Subcutaneous abdominal adipose tissue (tissue), 5 donors: ENCODE data around the gene TCF12.

Source experiments
- H3K27ac ChIP-seq: one replicate; pipeline ENCODE4 v1.7.0; 2013; ENCODE audit warnings: low read depth, mild to moderate bottlenecking, inconsistent platforms, low read length, moderate library complexity
- H3K27me3 ChIP-seq, 5 donors: one replicate each; pipeline ENCODE4 v1.7.0; 2013; ENCODE audit warnings: low read length in 5 of 5, inconsistent platforms in 1 of 5; ENCODE audit not compliant: control insufficient read depth in 5 of 5, insufficient read depth in 4 of 5
- H3K36me3 ChIP-seq, 5 donors: one replicate each; pipeline ENCODE4 v1.7.0; 2013; ENCODE audit warnings: low read length in 5 of 5; ENCODE audit not compliant: control insufficient read depth in 5 of 5, insufficient read depth in 5 of 5
- H3K4me1 ChIP-seq, 5 donors: one replicate each; pipeline ENCODE4 v1.7.0; 2013; ENCODE audit warnings: low read length in 5 of 5, mild to moderate bottlenecking in 3 of 5, moderate library complexity in 1 of 5; ENCODE audit not compliant: control insufficient read depth in 5 of 5, insufficient read depth in 5 of 5
- H3K4me3 ChIP-seq, 5 donors: one replicate each; pipeline ENCODE4 v1.7.0; 2013; ENCODE audit warnings: low read length in 5 of 5, low read depth in 1 of 5
- H3K9ac ChIP-seq, 5 donors: one replicate each; pipeline ENCODE4 v1.7.0; 2013; ENCODE audit warnings: low read length in 5 of 5, mild to moderate bottlenecking in 4 of 5, moderate library complexity in 3 of 5
- H3K9me3 ChIP-seq, 5 donors: one replicate each; pipeline ENCODE4 v1.7.0; 2013; ENCODE audit warnings: low read length in 5 of 5; ENCODE audit not compliant: control insufficient read depth in 5 of 5
- donor health status: healthy.
- donor health status: healthy.
- donor health status: healthy.
- donor health status: healthy.
- donor health status: healthy.

TCF12 gene

DNA sequence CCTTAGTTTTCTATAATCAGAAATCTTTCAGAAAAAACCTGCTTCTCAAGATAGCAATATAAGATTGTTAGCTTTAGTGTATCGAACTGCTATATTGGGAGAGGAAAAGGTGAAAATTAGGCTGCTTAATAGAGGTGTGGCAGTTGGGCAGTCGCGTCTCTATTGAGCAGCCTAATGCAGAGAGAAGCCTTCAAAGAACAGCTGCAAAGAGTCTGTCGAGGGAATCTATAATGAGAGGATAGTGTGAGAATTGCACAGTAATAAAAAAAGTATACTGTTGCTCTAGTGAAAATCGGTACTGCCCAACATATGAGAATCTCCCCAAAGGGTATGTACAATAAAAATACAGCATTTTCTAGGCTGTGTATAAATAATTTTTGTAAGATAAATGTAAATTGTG, 184.4 kb downstream of the TCF12 start:
- Histone ChIP-seq H3K4me1 (peaks cover 0 to 3% (median 0%) of the 10 kb centered on the region in 5 donors), H3K4me3 (no peak overlapping the region), H3K27ac (no peak overlapping the region), H3K9me3 (peaks cover 0 to 4% (median 0%) of the 10 kb centered on the region in 5 donors), H3K36me3 (peaks cover 0 to 3% (median 0%) of the 10 kb centered on the region in 5 donors), H3K9ac (no peak overlapping the region), H3K27me3 (no peaks in the 10 kb centered on the region)

DNA sequence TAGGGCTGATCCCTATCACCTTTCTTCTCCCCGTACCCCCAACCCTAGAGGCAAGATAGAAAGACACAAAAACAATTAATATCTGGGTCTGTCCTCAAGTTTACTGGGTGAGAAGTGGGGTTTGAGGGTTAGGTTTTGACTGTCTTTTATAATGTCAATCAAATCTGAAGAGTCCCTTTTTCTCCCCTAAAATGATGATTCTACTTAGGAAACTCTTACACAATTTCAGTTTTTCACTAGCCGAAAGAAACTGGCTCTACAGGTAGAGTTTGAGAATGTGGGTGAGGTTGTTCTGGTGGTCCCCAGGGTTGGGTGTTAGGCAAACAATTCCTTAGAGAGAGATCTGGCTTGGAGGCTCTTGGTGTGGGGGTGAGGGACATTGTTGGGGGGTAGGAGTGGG, 189.9 kb downstream of the TCF12 start:
- H3K9me3 ChIP-seq: peaks cover 0 to 4% (median 0%) of the 10 kb centered on the region in 5 donors
- H3K4me1 ChIP-seq: no peaks in the 10 kb centered on the region
- peaks cover 0 to 3% (median 0%) of the 10 kb centered on the region in 5 donors for H3K36me3 ChIP-seq
- H3K4me3 ChIP-seq: no peak overlapping the region
- no peaks in the 10 kb centered on the region for H3K27me3 ChIP-seq
- H3K9ac ChIP-seq: no peak overlapping the region
- no peak overlapping the region for H3K27ac ChIP-seq

DNA sequence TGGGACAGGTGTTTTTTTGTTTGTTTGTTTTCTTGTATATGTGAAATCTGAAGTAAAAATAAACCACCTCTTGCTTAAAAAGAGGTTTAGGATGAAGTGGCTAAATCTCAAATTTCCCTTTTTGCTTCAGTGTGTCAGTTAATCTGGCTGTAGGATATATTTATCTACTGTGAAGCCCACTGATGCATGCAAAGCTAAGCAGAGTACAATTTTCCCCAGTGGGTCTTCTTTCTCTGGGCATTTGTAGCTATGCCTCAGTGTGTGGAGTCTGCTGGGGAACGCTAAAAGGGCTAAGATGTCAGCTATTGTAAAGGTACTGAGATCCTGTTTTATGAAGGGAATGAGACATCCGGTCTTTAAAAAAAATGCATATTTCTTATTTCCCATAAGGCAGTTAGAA, 190.6 kb downstream of the TCF12 start:
- Histone ChIP-seq H3K4me3 (no peak overlapping the region), H3K36me3 (peaks cover 0 to 3% (median 0%) of the 10 kb centered on the region in 5 donors), H3K27me3 (no peaks in the 10 kb centered on the region), H3K4me1 (peaks cover 0 to 4% (median under 1%) of the 10 kb centered on the region in 5 donors), H3K9me3 (peaks cover 0 to 4% (median 0%) of the 10 kb centered on the region in 5 donors), H3K9ac (no peak overlapping the region), H3K27ac (no peak overlapping the region)

DNA sequence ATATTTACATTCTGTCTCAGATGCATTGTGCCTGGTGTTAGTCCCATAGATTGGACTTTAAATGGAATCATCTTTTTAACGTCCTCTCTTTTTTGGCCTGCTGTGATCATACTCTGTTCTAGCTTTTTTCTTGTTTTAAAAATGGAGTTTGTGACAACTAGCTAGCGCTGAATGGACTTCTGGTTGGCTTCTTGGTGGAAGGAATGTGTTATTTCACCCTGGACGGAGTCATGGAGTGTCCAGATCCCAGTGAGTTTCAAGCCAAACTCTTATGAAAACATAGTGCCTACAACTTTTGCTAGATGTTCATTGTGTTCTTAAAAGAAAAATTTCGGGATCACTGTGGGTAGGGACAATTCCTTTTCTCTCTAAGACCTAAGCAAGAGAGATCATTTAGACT, 192.6 kb downstream of the TCF12 start:
- no peak overlapping the region for H3K9ac ChIP-seq
- no peak overlapping the region for H3K4me3 ChIP-seq
- no peaks in the 10 kb centered on the region for H3K27me3 ChIP-seq
- peaks cover 0 to 3% (median 0%) of the 10 kb centered on the region in 5 donors for H3K36me3 ChIP-seq
- peaks cover 0 to 8% (median 4%) of the 10 kb centered on the region in 5 donors for H3K4me1 ChIP-seq
- peaks cover 0 to 4% (median 0%) of the 10 kb centered on the region in 5 donors for H3K9me3 ChIP-seq
- H3K27ac ChIP-seq: no peak overlapping the region

DNA sequence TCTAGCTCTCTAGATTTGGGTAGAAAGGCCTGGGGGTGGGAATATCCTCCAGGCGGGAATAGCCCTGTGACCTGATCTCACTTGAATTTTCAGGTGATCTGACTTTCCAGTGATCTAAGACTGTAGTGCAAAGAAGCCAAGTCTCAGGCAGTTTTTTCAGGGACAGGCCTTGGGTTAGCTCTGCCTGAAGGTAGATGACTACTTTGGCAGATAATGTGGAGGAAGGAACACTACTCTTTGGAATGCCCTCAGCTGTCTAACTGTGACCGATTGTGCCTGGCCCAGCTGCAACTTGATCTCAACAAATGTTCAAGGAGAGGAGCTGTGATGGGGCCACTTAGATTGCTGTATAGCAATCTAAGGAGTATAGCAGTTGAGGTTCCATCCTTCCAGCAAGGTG, 193.7 kb downstream of the TCF12 start:
- H3K9ac ChIP-seq: no peak overlapping the region
- H3K9me3 ChIP-seq: no peaks in the 10 kb centered on the region
- H3K27ac ChIP-seq: no peak overlapping the region
- H3K27me3 ChIP-seq: no peaks in the 10 kb centered on the region
- H3K4me1 ChIP-seq: peaks cover 0 to 8% (median 4%) of the 10 kb centered on the region in 5 donors
- H3K4me3 ChIP-seq: no peak overlapping the region
- H3K36me3 ChIP-seq: no peaks in the 10 kb centered on the region

DNA sequence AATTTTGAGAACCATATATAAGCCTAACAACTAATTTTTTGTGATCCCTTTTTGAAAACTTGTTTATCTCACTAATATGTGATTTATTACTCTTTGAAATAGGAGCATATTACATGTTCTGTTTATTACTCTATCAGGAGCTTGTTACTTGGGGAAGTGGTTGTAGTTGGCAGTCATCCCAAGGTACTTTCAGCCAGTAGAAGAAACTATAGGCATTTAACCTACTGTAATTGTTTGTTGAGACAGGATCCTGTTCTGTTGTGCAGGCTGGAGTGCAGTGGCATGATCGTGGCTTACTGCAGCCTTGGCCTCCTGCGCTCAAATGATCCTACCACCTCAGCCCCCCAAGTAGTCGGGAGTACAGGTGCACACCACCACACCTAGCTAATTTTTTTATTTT, 195.6 kb downstream of the TCF12 start:
- Histone ChIP-seq H3K27ac (no peak overlapping the region), H3K36me3 (no peaks in the 10 kb centered on the region), H3K4me1 (peaks cover 0 to 8% (median 4%) of the 10 kb centered on the region in 5 donors)

DNA sequence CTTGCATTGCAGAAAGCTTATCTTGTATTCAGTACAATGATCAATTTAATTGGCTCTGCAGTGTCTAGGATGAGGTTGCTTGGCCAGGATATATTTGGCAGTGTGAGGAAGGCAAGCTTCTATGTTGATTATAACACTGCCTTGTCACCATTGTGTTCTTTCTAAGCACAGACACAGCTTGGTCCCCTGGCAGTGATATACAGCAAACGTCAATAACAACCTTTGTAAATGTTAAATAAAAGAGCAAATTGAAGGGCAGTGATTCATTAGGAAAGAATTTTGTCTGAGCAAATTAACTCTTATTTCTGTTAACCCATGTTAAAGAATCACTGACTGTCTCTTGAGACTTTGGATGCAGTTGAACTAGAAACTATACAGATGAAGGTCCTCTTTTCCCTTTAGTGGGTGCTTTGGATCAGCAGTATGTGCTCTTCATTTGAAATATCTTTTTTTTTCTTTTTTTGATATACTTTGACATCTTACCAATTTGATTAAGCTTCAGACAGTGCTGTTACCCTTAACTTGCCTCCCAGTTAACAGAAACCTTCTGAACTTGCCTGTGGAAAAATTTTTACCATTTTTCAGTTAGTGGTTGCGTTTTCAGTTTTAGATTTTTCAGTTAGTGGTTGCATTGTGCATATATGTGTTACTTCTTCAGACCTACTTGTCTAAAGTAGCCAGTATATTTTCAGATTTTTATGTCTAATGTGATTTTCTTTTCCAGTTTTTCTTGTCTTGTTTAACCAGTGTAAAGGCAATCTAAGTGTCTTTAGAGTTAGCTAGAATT, 199.8 kb downstream of the TCF12 start:
- H3K9ac ChIP-seq: no peak overlapping the region
- no peaks in the 10 kb centered on the region for H3K36me3 ChIP-seq
- H3K27me3 ChIP-seq: no peaks in the 10 kb centered on the region
- no peak overlapping the region for H3K4me3 ChIP-seq
- H3K9me3 ChIP-seq: no peaks in the 10 kb centered on the region
- peaks cover 0 to 10% (median 5%) of the 10 kb centered on the region in 5 donors for H3K4me1 ChIP-seq
- H3K27ac ChIP-seq: no peak overlapping the region

More for the DNA sequence above, 195.6 kb downstream of the TCF12 start:
- H3K27me3 ChIP-seq: no peaks in the 10 kb centered on the region
- H3K9ac ChIP-seq: no peak overlapping the region
- H3K9me3 ChIP-seq: no peaks in the 10 kb centered on the region
- H3K4me3 ChIP-seq: no peak overlapping the region

DNA sequence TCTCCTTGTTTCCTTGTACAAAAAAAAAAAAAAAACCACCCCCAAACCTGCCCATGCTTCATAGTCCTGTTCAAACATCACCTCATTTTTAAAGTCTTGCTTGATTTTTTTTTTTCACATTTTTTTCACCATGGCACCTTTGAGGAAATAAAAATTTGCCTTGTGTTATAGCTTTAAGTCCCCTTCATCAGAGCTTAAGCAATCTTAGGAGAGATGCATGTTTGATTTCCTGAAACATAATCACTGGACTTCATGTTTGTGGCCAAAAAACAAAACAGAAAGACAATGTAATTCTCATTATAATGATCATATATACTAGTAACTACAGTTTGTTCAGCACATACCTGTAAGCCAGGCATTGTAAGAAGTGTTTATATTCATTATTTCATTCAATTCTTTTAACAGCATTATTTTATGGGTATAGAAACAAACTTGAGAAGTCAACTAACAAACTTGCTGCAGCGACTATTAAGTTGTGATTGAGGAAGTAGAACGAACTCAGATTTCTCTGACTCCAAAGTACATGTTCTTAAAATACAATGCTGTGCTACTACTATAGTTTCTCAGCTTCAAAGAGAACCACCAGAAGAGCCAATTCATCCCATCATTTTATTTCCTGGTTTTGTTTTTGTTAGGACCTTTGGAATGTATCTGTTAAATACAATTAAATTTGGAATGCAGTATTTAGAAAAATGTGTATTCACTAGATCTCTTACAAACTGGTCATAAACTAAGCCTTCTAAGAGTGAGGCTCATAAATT, 203.8 kb downstream of the TCF12 start:
- no peaks in the 10 kb centered on the region for H3K36me3 ChIP-seq
- no peaks in the 10 kb centered on the region for H3K27me3 ChIP-seq
- no peak overlapping the region for H3K9ac ChIP-seq
- H3K4me1 ChIP-seq: peaks cover 0 to 6% (median 3%) of the 10 kb centered on the region in 5 donors
- H3K4me3 ChIP-seq: no peak overlapping the region
- no peaks in the 10 kb centered on the region for H3K9me3 ChIP-seq
- H3K27ac ChIP-seq: no peak overlapping the region

DNA sequence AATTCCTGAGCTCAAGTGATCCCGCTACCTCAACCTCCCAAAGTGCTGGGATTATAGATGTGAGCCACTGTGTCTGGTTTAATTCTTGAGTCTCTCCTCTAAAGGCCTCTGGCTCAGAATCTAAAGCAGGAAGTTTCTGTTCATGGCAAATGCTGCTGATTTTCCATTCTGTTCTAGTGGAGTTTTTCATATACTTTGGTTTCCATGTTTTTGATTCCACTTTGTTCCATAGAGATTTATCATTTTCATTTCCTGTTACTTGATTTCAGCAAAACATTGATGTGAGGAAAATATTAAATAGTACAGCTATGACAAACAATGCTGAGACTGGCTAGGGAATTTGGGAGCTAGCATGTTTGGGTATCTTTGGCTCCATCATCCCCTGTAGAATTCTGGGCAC, 205.6 kb downstream of the TCF12 start:
- Histone ChIP-seq H3K4me1 (peaks cover 0 to 5% (median 3%) of the 10 kb centered on the region in 5 donors), H3K9ac (no peak overlapping the region), H3K4me3 (no peak overlapping the region), H3K9me3 (no peaks in the 10 kb centered on the region), H3K27ac (no peak overlapping the region), H3K36me3 (peaks cover 0 to 2% (median 0%) of the 10 kb centered on the region in 5 donors), H3K27me3 (no peaks in the 10 kb centered on the region)

DNA sequence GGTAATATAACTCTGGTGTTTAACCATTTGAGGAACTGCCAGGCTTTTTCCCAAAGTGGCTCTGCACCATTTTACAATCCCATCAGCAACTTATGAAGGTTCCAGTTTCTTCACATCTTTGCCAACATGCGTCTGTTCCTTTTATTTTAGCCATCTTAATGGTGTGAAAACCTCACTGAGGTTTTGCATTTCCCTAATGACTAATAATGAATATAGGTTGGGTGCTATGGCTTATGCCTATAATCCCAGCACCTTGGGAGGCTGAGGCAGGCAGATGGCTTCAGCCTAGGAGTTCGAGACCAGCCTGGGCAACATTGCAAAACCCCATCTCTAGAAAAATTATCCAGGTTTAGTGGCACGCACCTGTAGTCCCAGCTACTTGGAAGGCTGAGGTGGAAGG, 210.6 kb downstream of the TCF12 start:
- H3K9me3 ChIP-seq: no peaks in the 10 kb centered on the region
- no peak overlapping the region for H3K9ac ChIP-seq
- peaks cover 0 to 2% (median 0%) of the 10 kb centered on the region in 5 donors for H3K36me3 ChIP-seq
- no peaks in the 10 kb centered on the region for H3K27me3 ChIP-seq
- H3K4me1 ChIP-seq: peaks cover 0 to 5% (median 0%) of the 10 kb centered on the region in 5 donors
- H3K4me3 ChIP-seq: no peak overlapping the region
- no peak overlapping the region for H3K27ac ChIP-seq
